Measurements from ENCODE around the gene DHRS3. TPM values are rescaled to one million over a fixed set of nuclear protein-coding genes. Genes with fewer than 3 reads are reported as not detected.
A peak's percentile ranks its signal among the peaks of the same experiment; 100 is the strongest.
"Not testable (repeated sequence)": the region's sequence is repeated elsewhere in the genome, so short reads cannot be mapped to it uniquely, and the experiment has no call there.

The DHRS3 gene
- total RNA-seq, 1 experiment from 2014 or later = 17.7 TPM

DNA sequence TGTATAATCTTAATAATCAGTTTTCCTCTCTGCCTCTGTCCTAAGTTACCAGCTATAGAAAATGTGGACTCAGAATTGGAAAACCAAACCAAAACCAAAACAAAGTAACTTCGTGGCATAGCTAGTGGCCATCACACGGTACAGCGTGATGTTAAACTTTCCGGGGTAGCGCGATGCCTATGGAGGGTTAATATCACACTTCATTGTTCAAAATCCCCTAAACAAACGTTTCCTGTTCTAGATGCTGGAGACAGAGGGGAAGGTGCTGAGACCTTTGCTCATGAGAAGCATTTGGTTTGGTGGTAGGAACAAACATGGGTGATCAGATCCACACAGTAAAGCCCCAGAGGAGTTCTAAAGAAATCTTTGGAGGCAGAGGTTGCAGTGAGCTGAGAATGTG, 30.7 kb upstream of the DHRS3 start:
- no peak for DNase-seq
- Histone ChIP-seq H3K36me3 (replicated peaks; ENCODE audit: control insufficient read depth, insufficient read depth, low read length) (no peaks in the 10 kb centered on the region), H3K4me3 (ENCODE audit: insufficient read depth, low read depth, low read length) (no peak overlapping the region), H3K27me3 (ENCODE audit: control insufficient read depth, insufficient read depth, low read length) (peaks cover 1% of the 10 kb centered on the region; the same call in 1 of the 2 replicates)

DNA sequence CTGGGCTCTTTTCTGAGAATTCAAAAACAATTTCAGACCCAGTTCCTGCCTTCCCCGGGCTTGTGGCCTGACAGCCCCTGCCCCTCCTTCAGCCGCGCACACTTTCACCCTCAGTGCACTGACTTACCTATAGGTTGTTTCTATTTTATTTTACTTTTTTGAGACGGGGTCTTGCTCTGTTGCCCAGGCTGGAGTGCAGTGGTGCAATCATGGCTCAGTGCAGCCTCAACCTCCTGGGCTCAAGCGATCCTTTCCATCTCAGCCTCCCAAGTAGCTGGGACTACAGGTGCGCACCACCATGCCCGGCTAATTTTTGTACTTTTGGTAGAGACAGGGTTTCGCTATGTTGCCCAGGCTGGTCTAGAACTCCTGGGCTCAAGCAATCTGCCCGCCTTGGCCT, 27.4 kb upstream of the DHRS3 start:
- not testable (repeated sequence) for DNase-seq; H3K36me3 ChIP-seq (replicated peaks; ENCODE audit: control insufficient read depth, insufficient read depth, low read length); H3K4me3 ChIP-seq (ENCODE audit: insufficient read depth, low read depth, low read length); H3K27me3 ChIP-seq (ENCODE audit: control insufficient read depth, insufficient read depth, low read length)

DNA sequence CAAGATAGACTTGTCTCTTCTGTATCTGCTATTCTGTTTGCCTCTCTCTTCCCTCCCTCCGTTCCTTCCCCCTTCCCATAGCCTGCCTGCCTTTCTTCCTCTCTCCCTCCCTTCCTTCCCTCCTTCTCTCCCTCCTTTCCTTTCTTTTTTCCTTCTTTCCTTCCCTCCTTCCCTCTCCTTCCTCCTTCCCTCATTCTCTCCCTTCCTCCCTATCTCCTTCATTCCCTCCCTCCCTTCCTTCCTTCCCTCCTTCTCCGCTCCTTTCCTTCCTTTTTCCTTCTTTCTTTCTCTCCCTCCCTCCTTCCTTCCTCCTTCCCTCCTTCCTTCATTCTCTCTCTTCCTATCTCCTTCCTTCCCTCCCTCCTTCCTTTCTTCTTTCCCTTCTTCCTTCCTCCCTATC, 26.8 kb upstream of the DHRS3 start:
- DNase-seq = no peak
- Histone ChIP-seq H3K27me3 (ENCODE audit: control insufficient read depth, insufficient read depth, low read length) (peaks cover 1% of the 10 kb centered on the region; the same call in 1 of the 2 replicates), H3K4me3 (ENCODE audit: insufficient read depth, low read depth, low read length) (no peak overlapping the region), H3K36me3 (replicated peaks; ENCODE audit: control insufficient read depth, insufficient read depth, low read length) (no peaks in the 10 kb centered on the region)

DNA sequence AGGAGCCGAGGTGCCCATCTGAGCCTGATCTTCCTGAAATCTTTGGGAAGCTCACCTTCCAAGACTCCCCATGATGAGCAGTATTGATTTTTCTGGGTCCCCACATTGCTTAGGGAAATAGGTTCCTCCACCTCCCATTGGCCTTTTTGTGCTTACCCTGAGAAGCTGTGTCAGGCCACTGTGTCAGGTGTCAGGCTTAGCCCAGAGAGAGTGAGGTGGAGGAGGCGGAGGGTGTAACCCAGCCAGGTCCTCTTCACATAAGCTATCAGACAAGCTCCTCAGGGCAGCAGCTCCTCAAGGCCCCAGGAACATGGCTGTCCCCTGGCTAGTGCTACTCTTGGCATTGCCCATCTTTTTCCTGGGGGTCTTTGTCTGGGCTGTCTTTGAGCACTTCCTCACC, 26.2 kb upstream of the DHRS3 start:
- peaks cover 1% of the 10 kb centered on the region; the same call in 1 of the 2 replicates for H3K27me3 ChIP-seq (ENCODE audit: control insufficient read depth, insufficient read depth, low read length)
- H3K4me3 ChIP-seq (ENCODE audit: insufficient read depth, low read depth, low read length) = no peak overlapping the region
- no peaks in the 10 kb centered on the region for H3K36me3 ChIP-seq (replicated peaks; ENCODE audit: control insufficient read depth, insufficient read depth, low read length)
- no peak for DNase-seq

DNA sequence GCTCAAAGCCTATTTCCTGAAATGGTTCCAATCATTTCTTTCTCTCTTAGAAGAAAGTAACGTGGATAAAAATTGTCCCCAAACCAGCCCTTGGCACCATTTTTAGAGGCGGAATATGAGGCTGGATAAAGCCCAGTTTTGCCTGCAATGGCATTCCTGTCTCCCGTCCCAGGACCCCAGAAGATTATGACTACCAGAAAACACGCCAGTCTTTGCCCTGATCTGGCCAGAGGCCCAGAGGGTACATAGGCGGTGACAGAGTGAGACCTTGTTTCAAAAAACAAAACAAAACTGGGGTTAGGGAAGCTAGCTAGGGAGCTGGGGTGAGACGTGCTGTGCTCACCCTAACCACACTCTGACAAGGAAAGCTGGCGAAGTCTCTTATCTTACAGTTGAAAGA, 25.8 kb upstream of the DHRS3 start, which contains the start of gene AADACL4:
AADACL4 (plus strand) TSS at position 301 of the 400 bp plus-strand sequence. CDS start 462 bp downstream, outside the sequence.
- DNase-seq = no peak
- no peak within 1 kb of the TSS for H3K4me3 ChIP-seq (ENCODE audit: insufficient read depth, low read depth, low read length)
- H3K27me3 ChIP-seq (ENCODE audit: control insufficient read depth, insufficient read depth, low read length) = peaks cover 1% of the 10 kb centered on the region; the same call in 1 of the 2 replicates
- H3K36me3 ChIP-seq (replicated peaks; ENCODE audit: control insufficient read depth, insufficient read depth, low read length) = no peaks in the 10 kb centered on the region

DNA sequence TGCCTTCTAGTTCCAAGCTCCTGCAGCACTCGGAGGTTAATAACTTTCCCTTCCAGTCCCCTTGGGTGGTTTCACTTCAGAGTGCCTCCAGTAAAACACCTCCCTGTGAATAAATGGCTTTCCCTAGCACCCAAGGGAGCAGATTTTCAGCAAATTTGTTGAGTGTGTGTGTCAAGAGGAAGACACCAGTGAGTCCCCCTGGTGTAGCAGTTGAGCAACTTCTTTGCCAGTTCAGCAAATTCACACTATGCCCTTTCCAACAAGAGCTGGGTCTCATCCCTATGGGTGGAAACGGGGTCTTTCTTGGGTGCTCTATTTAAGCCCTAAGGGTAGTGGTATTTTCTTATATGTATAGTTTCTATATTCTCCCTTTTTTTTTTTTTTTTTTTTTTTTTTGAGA, 25.1 kb upstream of the DHRS3 start:
- no peak overlapping the region for H3K4me3 ChIP-seq (ENCODE audit: insufficient read depth, low read depth, low read length)
- peaks cover 1% of the 10 kb centered on the region; the same call in 1 of the 2 replicates for H3K27me3 ChIP-seq (ENCODE audit: control insufficient read depth, insufficient read depth, low read length)
- no peak for DNase-seq
- H3K36me3 ChIP-seq (replicated peaks; ENCODE audit: control insufficient read depth, insufficient read depth, low read length) = no peaks in the 10 kb centered on the region

DNA sequence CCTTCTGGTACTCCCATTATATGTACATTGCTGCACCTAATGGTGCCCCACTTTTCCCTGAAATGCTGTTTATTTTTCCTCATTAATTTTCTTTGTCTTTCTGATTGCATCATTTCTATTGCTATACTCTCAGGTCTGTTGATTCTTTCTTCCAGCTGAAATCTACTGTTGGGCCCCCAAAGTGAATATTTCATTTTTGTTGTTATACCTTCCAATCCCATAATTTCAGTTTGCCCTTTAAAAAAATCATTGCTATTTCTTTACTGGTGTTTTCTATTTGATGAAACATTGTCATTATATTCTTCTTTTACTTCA, 22.9 kb upstream of the DHRS3 start:
- Histone ChIP-seq H3K27me3 (ENCODE audit: control insufficient read depth, insufficient read depth, low read length) (peaks cover 1% of the 10 kb centered on the region; the same call in 1 of the 2 replicates), H3K36me3 (replicated peaks; ENCODE audit: control insufficient read depth, insufficient read depth, low read length) (no peaks in the 10 kb centered on the region), H3K4me3 (ENCODE audit: insufficient read depth, low read depth, low read length) (no peak overlapping the region)
- DNase-seq = no peak

DNA sequence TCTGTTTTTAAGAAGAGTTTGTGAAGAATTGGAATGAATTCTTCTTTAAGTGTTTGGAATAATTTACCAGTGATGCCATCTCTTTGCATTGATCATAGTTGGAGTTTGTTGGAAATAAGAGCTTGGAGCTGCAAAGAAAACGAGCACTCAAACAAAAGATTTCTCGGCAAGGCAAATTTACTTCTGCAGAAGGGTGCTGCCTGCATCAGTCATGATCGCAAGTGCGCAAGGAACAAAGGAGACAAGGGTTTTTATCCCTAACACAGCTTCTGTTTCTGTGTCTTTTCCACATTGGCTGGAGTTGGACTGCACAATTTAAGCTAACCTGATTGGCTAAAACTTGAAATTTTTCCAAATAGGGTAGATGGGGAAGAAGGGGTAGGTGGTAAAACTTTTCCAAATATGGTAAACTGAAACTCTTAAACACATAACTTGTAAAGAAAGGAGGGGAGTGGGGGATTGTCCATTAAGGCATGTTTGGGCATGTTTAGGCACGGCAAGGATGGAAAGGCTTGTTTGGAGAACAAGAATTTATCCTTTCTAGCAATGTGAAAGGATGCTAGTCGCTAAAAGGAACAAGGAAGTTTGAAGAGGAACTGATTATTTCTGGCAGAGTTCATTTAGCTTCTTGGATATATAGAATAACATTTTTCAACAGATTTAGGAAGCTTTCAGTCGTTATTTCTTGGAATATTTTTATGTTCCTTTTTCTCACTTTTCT, 22.4 kb upstream of the DHRS3 start:
- Histone ChIP-seq H3K36me3 (replicated peaks; ENCODE audit: control insufficient read depth, insufficient read depth, low read length) (no peaks in the 10 kb centered on the region), H3K27me3 (ENCODE audit: control insufficient read depth, insufficient read depth, low read length) (peaks cover 1% of the 10 kb centered on the region; the same call in 1 of the 2 replicates), H3K4me3 (ENCODE audit: insufficient read depth, low read depth, low read length) (no peak overlapping the region)
- no peak for DNase-seq

DNA sequence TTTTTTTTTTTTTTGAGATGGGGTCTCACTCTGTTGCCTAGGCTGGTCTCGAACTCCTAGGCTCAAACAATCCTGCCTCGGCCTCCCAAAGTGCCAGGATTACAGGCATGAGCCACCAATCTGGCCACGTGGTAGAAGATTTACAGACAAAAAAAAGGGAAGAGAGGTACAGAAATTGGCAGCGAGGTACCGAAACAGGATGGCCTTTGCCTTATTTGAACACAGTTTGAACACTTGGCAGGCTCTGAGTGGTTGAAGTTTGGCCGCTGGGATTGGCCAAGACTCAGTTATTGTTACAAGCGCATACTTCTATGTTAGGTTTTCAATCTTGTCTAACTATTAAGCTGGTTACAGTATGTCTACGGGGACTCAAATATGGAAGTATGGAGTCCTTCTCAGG, 19.7 kb upstream of the DHRS3 start:
- no peak for DNase-seq
- Histone ChIP-seq H3K27me3 (ENCODE audit: control insufficient read depth, insufficient read depth, low read length) (no peaks in the 10 kb centered on the region), H3K4me3 (ENCODE audit: insufficient read depth, low read depth, low read length) (no peak overlapping the region), H3K36me3 (replicated peaks; ENCODE audit: control insufficient read depth, insufficient read depth, low read length) (no peaks in the 10 kb centered on the region)

DNA sequence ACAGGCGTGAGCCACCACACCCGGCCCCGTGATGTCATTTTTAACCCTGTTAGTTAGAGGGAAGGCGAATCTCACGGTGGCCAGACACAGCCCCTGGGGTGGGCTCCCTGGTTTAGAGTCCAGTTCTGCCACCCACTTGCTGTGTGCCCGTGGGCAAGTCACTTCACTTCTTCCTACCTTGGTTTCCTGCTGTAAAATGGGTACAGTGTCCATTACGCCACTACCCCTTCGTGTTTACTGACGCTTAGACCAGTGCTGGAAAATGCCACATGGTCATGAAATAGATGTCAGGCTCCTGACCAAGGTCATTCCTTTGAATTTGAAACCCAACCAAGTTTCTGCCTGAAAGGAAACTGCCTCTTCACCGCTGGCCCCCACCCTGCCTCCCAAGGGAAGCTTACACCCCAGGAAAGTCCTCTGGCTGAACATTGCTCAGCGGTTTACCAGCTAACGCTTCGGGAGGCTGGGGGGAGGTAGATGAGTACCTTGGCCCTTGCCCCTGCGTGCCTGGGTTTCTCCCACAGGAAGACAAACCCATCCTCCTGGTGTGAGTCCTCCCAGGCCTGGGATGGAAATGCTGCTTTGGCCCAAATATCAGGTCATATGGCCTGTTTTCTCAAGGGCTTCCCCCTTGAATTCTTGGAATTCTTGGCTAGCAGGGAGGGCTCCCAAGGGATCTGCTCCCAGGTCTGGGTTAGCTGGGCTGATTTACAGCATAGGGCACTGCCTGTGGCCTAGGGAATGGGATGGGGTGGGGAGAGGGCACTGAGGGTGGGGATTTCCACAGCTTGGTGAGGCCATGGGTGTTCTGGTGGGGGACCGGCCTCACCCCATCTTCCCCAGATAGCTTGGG, 18.3 kb upstream of the DHRS3 start:
- no peaks in the 10 kb centered on the region for H3K36me3 ChIP-seq (replicated peaks; ENCODE audit: control insufficient read depth, insufficient read depth, low read length)
- H3K27me3 ChIP-seq (ENCODE audit: control insufficient read depth, insufficient read depth, low read length) = no peaks in the 10 kb centered on the region
- peak; percentile 63 for DNase-seq
- H3K4me3 ChIP-seq (ENCODE audit: insufficient read depth, low read depth, low read length) = no peak overlapping the region

DNA sequence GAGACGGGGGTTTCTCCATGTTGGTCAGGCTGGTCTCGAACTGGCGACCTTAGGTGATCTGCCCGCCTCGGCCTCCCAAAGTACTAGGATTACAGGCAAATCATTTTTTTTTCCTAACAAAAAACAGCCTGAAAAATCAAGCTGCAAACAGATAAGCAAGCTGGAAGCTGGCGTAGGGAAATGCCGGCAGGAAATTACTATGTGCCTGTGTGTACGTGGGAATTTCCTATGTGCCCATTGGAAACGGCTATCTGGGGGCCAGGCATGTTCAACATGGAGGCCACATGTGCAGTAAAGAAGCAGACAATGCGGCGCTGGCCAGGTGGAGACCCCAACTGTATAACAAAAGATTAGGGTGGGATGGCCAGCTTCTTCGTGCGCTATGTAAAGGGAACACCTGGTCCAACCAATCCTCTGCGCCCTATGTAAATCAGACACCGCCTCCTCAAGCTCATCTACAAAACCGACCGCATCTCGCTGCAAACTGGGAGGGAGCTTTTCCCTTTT, 16.7 kb upstream of the DHRS3 start:
- DNase-seq = no peak

DNA sequence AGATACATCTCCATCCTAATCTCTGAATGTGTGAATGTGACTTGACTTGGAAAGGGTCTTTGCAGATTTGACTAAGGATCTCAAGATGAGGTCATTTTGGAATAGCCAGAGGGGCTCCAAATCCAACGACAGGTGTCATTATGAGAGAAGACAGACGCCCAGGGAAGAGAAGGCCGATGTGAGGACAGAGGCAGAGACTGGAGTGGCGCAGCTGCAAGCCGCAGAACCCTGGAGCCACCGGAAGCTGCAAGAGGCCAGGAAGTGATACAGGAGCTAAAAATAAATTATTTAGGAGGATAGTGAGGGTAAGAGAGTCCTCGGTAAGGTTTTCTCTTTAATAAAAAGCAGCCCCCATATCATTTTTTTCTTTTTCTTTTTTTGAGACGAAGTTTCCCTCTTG, 16.1 kb upstream of the DHRS3 start:
- no peaks in the 10 kb centered on the region for H3K36me3 ChIP-seq (replicated peaks; ENCODE audit: control insufficient read depth, insufficient read depth, low read length)
- DNase-seq = no peak
- H3K4me3 ChIP-seq (ENCODE audit: insufficient read depth, low read depth, low read length) = no peak overlapping the region
- H3K27me3 ChIP-seq (ENCODE audit: control insufficient read depth, insufficient read depth, low read length) = no peaks in the 10 kb centered on the region

More for the DNA sequence above, 16.7 kb upstream of the DHRS3 start:
- Histone ChIP-seq H3K4me3 (ENCODE audit: insufficient read depth, low read depth, low read length) (no peak overlapping the region), H3K27me3 (ENCODE audit: control insufficient read depth, insufficient read depth, low read length) (no peaks in the 10 kb centered on the region), H3K36me3 (replicated peaks; ENCODE audit: control insufficient read depth, insufficient read depth, low read length) (no peaks in the 10 kb centered on the region)

DNA sequence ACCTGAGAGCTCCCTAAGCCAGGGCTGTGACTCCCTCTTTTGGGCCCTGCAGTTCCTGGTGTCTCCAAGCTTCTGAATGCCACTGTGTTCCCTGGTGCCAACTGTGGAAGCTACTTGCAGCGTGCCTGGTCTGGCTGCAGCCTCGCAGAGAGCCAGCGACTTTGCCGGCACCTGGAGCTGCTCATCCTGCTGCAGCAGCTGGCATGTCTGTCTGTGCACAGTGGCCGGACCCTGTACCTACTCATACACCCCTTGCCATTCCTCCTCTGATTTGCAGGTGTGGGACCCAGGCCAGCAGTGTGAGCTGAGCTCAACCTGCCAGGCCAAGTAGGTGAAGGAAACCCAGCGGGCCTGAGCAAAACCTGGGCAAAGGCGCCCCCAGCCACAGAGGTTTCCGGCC, 13.6 kb upstream of the DHRS3 start:
- no peaks in the 10 kb centered on the region for H3K27me3 ChIP-seq (ENCODE audit: control insufficient read depth, insufficient read depth, low read length)
- H3K4me3 ChIP-seq (ENCODE audit: insufficient read depth, low read depth, low read length) = no peak overlapping the region
- H3K36me3 ChIP-seq (replicated peaks; ENCODE audit: control insufficient read depth, insufficient read depth, low read length) = no peaks in the 10 kb centered on the region
- no peak for DNase-seq

DNA sequence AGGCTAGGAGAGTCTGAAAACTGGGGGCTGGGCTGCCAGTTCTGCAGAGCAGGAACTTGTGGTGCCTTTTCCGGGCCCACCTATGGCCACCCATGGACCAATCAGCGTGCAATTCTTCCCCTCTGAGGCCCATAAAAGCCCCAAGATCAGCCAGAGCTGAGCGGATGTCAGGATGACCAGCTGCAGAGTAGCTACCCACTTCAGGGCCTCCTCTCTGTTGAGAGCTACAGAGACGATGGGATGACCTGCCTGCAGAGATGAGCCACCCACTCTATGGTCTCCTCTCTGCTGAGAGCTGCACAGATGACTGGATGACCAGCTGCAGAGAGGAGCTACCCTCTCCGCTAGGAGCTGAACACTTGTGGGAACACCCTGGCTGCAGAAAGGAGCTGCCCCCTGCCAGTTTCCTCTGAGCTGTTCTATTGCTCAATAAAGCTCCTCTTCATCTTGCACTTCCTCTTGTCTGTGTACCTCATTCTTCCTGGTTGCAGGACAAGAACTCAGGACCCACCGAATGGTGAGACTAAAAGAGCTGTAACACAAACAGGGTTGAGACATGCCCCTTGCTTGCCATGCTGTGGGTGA, 13.0 kb upstream of the DHRS3 start:
- no peaks in the 10 kb centered on the region for H3K27me3 ChIP-seq (ENCODE audit: control insufficient read depth, insufficient read depth, low read length)
- DNase-seq = no peak
- no peaks in the 10 kb centered on the region for H3K36me3 ChIP-seq (replicated peaks; ENCODE audit: control insufficient read depth, insufficient read depth, low read length)
- no peak overlapping the region for H3K4me3 ChIP-seq (ENCODE audit: insufficient read depth, low read depth, low read length)

Data from H7 (cell line).